Astrocyte of the cerebellum (primary cell): Measurements from ENCODE around the gene LRRTM4.

Experiments
- DNase-seq: peaks from one replicate; pipeline ENCODE4 v3.0.0-alpha.2; 2011; ENCODE audit warnings: low read depth
- H3K4me3 ChIP-seq: 2 replicates; pipeline ENCODE4 v1.5.1; 2011; ENCODE audit warnings: mild to moderate bottlenecking, low read depth, low read length, moderate library complexity
- in situ Hi-C: cut with HindIII; loops from 2 replicates; pipeline ENCODE4 v1.10.0; 2017; ENCODE audit warnings: low sequenced_read_pairs
- TF ChIP-seq, protein P1 (sequence below): IDR thresholded peaks from 2 replicates; pipeline ENCODE4 v1.5.1; 2012; ENCODE audit warnings: low read length, low read depth, moderate library complexity, mild to moderate bottlenecking; ENCODE audit errors: missing control alignments

Gene LRRTM4

DNA sequence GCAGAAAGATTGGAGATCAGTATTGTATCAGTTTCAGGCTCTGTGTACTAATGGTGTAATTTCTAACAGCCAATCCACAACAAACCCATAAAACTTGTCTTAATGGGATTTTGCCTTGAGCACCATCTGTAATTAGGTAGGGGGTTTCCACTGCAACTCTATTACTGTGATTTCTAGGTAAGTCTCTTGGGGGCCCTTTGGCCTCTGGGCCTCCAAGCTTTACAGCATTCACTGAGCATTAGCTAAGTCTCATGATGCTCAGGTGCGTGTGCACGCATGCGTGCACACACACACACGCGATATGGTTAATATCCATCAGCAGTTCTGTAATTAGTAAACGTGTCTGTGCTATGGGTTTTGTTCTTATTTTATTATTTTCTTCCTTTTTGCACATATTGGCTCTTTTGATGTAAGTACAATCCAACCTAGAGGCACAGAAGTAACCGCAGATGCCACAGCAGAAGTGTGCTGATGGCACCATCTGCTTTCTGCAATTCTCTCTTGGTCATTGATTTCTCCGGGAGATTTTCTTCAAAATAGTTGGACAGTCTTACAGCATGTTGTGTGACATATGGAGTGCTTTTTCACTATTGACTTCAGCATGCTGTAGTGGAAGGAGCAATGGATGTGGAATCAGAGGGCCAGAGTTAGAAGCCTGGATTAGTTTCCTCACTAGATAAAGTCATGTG lies 592.0 kb downstream of the LRRTM4 start:
- DNase-seq = no peak
- no peak overlapping the region for H3K4me3 ChIP-seq
- TF ChIP-seq, protein P1, sequence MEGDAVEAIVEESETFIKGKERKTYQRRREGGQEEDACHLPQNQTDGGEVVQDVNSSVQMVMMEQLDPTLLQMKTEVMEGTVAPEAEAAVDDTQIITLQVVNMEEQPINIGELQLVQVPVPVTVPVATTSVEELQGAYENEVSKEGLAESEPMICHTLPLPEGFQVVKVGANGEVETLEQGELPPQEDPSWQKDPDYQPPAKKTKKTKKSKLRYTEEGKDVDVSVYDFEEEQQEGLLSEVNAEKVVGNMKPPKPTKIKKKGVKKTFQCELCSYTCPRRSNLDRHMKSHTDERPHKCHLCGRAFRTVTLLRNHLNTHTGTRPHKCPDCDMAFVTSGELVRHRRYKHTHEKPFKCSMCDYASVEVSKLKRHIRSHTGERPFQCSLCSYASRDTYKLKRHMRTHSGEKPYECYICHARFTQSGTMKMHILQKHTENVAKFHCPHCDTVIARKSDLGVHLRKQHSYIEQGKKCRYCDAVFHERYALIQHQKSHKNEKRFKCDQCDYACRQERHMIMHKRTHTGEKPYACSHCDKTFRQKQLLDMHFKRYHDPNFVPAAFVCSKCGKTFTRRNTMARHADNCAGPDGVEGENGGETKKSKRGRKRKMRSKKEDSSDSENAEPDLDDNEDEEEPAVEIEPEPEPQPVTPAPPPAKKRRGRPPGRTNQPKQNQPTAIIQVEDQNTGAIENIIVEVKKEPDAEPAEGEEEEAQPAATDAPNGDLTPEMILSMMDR = no peak
- in situ Hi-C loops = no loop called here

GRCh38 chr2:76928026-76928425 lies 594.1 kb downstream of the LRRTM4 start:
- TF ChIP-seq, protein P1 = no peak
- in situ Hi-C loops = no loop called here
- no peak for DNase-seq
- no peak overlapping the region for H3K4me3 ChIP-seq

GRCh38 chr2:76921006-76921405 lies 601.2 kb downstream of the LRRTM4 start:
- TF ChIP-seq, protein P1 = no peak
- in situ Hi-C loops = no loop called here
- no peak for DNase-seq
- H3K4me3 ChIP-seq = no peak overlapping the region

DNA sequence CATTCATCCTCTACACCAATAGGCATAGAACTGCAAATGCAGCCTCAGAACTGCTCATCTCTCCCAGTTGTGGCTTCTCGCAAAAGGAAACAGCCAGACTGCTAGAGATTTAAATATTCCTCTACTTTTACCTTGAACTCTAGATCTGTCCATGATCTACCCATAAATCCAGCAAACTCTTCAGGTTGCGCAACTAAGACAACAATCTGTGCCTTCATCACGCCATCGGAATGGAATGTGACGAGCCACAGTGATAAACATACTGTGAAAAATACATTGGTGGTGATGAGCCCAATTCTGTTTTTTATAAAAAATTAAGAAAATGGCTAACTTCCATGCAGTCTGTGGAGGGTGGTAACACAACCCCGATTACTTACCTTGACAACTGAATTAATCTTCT lies 626.7 kb downstream of the LRRTM4 start:
- H3K4me3 ChIP-seq = no peak overlapping the region
- DNase-seq = no peak
- in situ Hi-C loops = no loop called here
- TF ChIP-seq, protein P1 = no peak

DNA sequence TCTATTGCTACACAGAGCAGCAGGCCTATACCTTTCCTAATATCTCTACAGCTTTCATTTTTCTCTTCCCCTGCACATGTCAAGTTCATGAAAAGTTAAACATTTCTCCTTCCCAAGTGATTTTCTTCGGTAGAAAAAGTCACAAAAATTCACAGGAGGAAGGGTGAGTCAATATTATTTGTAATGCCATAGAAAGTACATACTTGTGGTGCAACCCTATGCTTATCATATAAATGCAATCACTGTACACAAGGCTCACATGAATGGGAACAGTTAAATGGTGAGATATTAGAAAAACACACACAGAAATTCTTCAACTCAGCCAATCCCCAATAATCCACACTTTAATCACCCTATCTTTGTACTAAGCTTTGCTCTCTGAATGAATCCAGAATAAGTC lies 651.6 kb downstream of the LRRTM4 start:
- TF ChIP-seq, protein P1 = no peak
- no peak overlapping the region for H3K4me3 ChIP-seq
- in situ Hi-C loops = no loop called here
- no peak for DNase-seq

DNA sequence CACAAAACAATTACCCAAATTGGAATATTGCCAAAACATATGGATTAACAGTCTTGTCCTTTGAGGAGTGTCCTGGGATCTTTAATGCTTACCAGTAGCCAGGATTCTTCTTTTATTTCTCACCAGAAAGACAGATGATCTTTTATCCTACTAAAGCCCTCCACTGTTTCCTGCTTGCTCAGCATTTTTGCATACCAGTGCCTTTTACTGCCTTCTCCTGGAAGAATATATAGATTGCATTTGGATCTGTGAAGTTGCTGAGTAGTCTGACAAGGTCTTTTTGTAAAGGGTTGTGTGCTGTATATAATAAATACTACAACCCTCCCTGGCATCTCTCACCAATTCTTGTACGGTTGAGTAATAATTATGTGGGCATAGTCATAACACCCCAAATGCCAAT lies 652.2 kb downstream of the LRRTM4 start:
- no peak overlapping the region for H3K4me3 ChIP-seq
- no peak for DNase-seq
- TF ChIP-seq, protein P1 = no peak
- in situ Hi-C loops = no loop called here
